Anterior cingulate cortex (tissue), 58 donors: ENCODE data around the gene ARFRP1.
"Not testable (repeated sequence)": the region's sequence is repeated elsewhere in the genome, so short reads cannot be mapped to it uniquely, and the experiment has no call there.

Experiments
- DNase-seq, 58 donors: peaks; one replicate each; lab custom pipeline; 2025; lab: John Stamatoyannopoulos, UW

The ARFRP1 gene

DNA sequence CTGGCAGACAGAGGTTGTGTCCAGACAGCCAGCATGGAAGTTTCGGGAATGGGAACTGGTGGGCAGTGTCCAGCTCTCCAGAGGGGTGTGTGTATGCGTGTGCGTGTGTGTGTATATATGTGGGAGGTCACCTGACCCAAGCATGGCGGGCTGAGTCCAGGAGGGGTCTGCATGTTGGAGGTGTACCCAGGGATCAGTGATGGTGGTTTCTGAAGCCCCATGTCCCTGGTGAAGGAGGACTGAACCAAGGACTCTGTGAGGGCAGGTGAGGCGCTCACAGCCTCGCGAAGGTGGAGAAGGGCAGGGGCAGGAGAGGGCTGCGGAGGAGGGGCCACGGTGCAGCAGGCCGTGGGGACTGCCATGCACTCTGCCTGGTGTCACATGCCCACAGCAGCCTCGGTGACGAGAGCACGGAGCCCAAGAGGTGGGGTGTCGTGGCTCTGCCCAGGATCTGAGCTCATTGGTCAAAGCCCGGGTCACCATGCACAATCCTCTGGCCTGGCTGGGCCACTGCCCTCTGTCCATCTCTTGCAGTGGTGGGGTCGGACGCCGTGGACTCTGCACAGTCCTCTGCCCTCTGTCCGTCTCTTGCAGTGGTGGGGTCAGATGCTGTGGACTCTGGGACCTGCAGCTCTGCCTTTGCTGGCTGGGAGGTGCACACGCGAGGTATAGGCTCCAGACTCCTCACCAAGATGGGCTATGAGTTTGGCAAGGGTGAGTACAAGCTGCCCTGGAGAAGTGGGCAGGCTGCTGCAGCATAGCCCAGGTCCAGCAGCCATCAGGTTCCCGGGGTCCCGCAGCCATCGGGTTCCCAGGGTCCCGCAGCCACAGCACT lies 26.6 kb upstream of the ARFRP1 start:
- no peak for DNase-seq

DNA sequence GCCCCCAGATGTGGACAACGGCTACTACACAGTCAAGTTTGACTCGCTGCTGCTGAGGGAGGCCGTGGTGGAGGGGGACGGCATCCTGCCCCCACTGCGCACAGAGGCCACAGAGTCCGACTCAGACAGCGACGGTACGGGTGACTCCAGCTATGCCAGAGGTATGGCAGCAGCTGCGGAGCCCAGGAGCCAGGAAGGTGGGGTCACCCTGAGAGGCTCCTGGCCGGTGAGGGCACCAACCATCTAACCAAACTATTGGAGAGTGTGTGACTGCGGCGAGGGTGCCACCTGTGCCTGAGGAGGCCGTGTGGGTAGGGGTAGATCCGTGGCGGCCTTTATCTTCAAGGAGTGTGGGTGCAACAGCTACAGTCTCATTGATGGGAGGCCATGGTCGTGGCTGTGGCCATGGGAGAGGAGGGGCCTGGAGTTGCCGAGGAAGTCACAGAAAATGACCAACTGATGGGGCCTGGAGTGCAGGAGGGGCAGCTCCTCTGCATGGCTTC lies 25.9 kb upstream of the ARFRP1 start:
- no peak for DNase-seq

GRCh38 chr20:63733117-63733516 lies 25.3 kb upstream of the ARFRP1 start:
- no peak for DNase-seq

DNA sequence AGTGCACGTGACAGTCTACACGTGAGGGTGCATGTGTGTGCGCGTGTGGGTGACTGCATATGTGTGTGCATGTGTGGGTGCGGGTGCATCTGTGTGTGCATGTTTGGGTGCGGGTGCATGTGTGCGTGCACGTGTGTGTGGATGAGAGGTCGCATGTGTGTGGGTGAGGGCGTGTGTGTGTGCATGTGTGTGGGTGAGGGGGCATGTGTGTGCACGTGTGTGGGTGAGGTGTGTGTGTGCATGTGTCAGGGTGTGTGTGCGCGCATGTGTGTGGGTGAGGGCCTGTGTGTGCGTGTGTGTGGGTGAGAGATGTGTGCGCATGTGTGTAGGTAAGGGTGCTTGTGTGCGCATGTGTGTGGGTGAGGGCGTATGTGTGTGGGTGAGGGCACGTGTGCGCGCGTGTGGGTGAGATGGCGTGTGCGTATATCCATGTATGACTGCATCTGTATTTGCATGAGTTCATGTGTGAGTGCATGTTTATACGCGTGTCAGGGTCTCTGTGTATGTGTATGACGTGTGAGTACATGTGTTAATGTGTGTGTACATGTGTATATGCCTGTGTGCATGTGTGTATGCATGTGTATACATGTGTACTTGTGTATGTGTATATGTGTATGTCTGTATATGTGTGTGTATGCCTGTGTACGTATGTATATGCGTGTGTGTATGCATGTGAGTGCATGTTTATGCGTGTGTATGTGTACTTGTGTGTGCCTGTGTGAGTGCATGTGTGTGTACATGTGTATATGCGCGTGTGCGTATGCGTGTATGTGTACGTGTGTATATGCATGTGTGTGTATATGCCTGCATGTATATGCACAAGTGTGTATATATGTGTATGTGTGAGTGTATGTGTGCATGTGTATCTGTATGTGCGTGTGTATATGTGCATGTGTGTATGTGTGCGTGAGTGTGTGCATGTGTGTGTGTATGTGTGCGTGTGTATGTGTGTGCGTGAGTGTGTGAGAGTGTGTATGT lies 24.6 kb upstream of the ARFRP1 start:
- no peak for DNase-seq

DNA sequence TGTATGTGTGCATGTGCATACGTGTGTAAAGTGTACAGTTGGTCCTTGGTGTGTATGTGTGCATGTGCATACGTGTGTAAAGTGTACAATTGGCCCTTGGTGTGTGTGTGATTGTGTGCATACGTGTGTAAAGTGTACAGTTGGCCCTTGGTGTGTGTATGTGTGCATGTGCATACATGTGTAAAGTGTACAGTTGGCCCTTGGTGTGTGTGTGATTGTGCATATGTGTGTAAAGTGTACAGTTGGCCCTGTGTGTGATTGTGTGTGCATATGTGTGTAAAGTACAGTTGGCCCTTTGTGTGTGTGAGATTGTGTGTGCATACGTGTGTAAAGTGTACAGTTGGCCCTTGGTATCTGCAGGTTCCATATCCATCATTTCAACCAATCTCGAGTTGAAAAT lies 23.6 kb upstream of the ARFRP1 start:
- no peak for DNase-seq

DNA sequence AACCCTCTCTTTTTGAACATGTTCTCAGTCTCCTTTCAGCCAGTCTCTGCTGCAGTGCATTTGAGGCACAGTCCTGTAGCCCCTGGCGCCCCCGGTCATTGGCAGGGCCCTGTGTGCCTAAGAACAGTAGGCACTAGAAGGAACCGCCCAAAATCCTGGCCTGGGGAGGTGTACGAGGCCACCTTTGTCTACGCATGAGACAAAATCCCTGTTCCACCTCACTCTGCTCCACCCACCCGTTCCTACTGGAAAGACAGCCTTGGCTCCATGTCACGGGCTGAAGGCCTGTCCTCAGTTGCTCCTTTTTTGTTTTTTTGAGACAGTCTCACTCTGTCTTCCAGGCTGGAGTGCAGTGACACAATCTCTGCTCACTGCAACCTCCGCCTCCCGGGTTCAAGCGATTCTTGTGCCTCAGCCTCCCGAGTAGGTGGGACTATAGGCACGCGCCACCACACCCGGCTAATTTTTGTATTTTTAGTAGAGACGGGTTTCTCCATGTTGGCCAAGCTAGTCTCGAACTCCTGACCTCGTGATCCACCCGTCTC lies 22.5 kb upstream of the ARFRP1 start:
- peak in 1 of 58 donors; percentile 22 for DNase-seq

- DNase-seq = not testable (repeated sequence)
These were observed 15.3 kb upstream of the ARFRP1 start for GRCh38 chr20:63722967-63723622.

DNA sequence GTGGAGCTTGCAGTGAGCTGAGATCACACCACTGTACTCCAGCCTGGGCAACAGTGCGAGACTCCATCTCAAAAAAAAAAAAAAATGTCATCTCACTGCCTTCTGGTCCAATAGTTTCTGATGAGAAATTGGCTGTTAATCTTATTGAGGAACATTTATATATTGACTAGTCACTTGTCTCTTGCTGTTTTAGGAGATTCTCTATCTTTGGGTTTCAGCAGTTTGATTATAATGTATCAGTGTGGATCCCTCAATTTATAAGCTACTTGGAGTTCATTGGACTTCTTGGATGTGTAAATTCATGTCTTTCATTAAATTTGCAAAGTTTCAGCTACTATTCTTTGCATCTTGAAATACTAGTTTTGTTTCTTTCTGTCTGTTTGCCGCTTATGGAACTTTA lies 11.2 kb upstream of the ARFRP1 start:
- DNase-seq = no peak

DNA sequence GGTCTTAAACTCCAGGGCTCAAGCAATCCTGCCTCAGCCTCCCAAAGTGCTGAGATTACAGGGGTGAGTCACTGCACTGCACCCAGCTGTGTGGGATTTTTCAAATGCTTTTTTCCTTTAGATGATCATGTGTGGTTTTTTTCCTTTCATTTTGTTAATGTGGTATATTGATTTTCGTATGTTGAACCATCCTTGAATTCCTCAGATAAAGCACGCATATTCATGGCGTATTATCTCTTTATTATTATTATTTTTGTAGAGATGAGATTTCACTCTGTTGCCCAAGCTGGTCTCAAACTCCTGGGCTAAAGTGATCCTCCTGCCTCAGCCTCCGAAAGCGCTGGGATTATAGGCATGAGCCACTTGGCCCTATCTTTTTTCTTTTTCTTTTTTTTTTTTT lies 7.1 kb upstream of the ARFRP1 start:
- DNase-seq = no peak

GRCh38 chr20:63712191-63712590 lies 4.4 kb upstream of the ARFRP1 start:
- DNase-seq = no peak

DNA sequence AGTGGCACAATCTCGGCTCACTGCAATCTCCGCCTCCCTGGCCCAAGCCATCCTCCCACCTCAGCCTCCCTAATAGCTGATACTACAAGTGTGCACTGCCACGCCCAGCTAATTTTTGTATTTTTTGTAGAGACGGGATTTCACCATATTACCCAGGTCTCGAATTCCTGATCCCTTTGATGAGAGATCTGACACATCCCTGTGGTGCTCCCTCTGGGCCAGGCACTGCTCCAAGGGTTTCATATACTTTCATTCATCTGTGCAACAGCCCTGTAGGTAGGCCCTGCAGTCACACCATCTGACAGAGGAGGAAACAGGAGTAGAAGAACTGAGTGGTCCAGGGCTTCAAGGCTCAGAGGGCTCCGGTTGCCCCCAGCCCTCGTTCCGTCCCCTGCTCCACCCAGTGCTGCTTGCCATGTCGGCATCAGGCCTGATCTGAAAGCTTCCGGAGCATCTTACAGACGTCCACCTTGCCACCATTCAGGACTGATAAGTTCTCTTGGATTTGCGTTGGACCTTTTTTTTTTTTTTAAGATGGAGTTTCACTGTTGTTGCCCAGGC lies 3.4 kb upstream of the ARFRP1 start:
- DNase-seq = no peak

DNA sequence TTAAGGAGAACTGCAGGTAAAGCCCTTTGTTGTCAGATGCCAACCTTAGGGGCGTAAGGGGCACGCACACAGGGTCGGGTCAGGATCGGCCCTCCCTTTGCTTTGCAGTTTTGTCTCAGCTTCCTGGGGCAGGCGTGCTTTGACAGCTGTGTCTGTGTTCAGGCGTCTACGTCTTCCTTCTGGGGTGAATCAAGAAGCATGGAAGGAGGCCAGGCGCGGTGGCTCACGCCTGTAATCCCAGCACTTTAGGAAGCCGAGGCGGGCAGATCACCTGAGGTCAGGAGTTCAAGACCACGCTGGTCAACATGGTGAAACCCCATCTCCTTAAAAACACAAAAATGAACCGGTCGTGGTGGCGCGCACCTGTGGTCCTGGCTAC lies 1.4 kb upstream of the ARFRP1 start:
- DNase-seq = no peak

- DNase-seq = no peak
These were observed 749 bp upstream of the ARFRP1 start for GRCh38 chr20:63708301-63709148.

GRCh38 chr20:63706852-63707557 lies 771 bp downstream of the ARFRP1 start:
- DNase-seq = peak in 8 of 58 donors; percentile 18 to 65 (median 42)

- no peak for DNase-seq
These were observed 1.6 kb downstream of the ARFRP1 start for GRCh38 chr20:63706027-63706695.

GRCh38 chr20:63705232-63706026 lies 2.3 kb downstream of the ARFRP1 start:
- DNase-seq = no peak

GRCh38 chr20:63704749-63705117 lies 3.0 kb downstream of the ARFRP1 start:
- no peak for DNase-seq
